Measurements from ENCODE around the gene RBM39.

RBM39 gene

GRCh38 chr20:35739294-35740163, 2.5 kb downstream of the RBM39 start:
- TF ChIP-seq PKNOX1 (IDR thresholded peaks at IDR 0.05) (no peak), FOXA1 (IDR thresholded peaks at IDR 0.05) (no peak), BHLHE40 (IDR thresholded peaks at IDR 0.05; ENCODE audit: borderline replicate concordance) (no peak), FOXK2 (IDR thresholded peaks at IDR 0.05) (no peak), LEF1 (IDR thresholded peaks at IDR 0.05; ENCODE audit: borderline replicate concordance) (no peak), ELF4 (IDR thresholded peaks at IDR 0.05) (no peak), SUZ12 (IDR thresholded peaks at IDR 0.05) (no peak), TARDBP (IDR thresholded peaks at IDR 0.05) (no peak), L3MBTL2 (conservative IDR thresholded peaks at IDR 0.05) (no peak), CTBP1 (IDR thresholded peaks at IDR 0.05; ENCODE audit: borderline replicate concordance) (no peak), ZNF384 (IDR thresholded peaks at IDR 0.05) (no peak), NFRKB (IDR thresholded peaks at IDR 0.05) (no peak), FOXM1 (IDR thresholded peaks at IDR 0.05; ENCODE audit: borderline replicate concordance) (no peak), HDGF (IDR thresholded peaks at IDR 0.05; ENCODE audit: borderline replicate concordance) (no peak), ARNT (IDR thresholded peaks at IDR 0.05) (no peak), SP1 (IDR thresholded peaks at IDR 0.05) (no peak)
- no peak for DNase-seq (ENCODE audit: extremely low spot score)
- ChIA-PET CTCF (interaction anchor here (1.0 kb wide), 1 partner anchor 39 kb away, joined by 3 read pairs; no protein-coding TSS in a partner anchor), POLR2A (interaction anchor here (0.6 kb wide), 1 partner anchor 32 kb away, joined by 3 read pairs; the partner anchor contains the start of gene PHF20)

- CTCF ChIA-PET: no interaction called here
- TF ChIP-seq L3MBTL2 (conservative IDR thresholded peaks at IDR 0.05) (no peak), SP1 (IDR thresholded peaks at IDR 0.05) (no peak), FOXK2 (IDR thresholded peaks at IDR 0.05) (no peak), CTBP1 (IDR thresholded peaks at IDR 0.05; ENCODE audit: borderline replicate concordance) (no peak), ARNT (IDR thresholded peaks at IDR 0.05) (no peak), TARDBP (IDR thresholded peaks at IDR 0.05) (no peak), PKNOX1 (IDR thresholded peaks at IDR 0.05) (no peak), ZNF384 (IDR thresholded peaks at IDR 0.05) (no peak), ELF4 (IDR thresholded peaks at IDR 0.05) (no peak), HDGF (IDR thresholded peaks at IDR 0.05; ENCODE audit: borderline replicate concordance) (no peak), NFRKB (IDR thresholded peaks at IDR 0.05) (no peak)
- POLR2A ChIA-PET: no interaction called here
- no peak for DNase-seq (ENCODE audit: extremely low spot score)
Observed at GRCh38 chr20:35738410-35739179, 3.5 kb downstream of the RBM39 start.

- CTCF ChIA-PET: interaction anchor here (0.7 kb wide), 1 partner anchor 269 kb away, joined by 3 read pairs; no protein-coding TSS in a partner anchor
- DNase-seq (ENCODE audit: extremely low spot score): no peak
- no peak for TF ChIP-seq L3MBTL2 (conservative IDR thresholded peaks at IDR 0.05)
- no peak for TF ChIP-seq ARNT (IDR thresholded peaks at IDR 0.05)
- TF ChIP-seq ZNF384 (IDR thresholded peaks at IDR 0.05): 0 out of 2 replicates have a peak, but pooled peaks have one; percentile 24
- POLR2A ChIA-PET: no interaction called here
Observed at GRCh38 chr20:35737865-35738333, 4.2 kb downstream of the RBM39 start.

- TF ChIP-seq CTBP1 (IDR thresholded peaks at IDR 0.05; ENCODE audit: borderline replicate concordance) (no peak), FOXK2 (IDR thresholded peaks at IDR 0.05) (no peak), BHLHE40 (IDR thresholded peaks at IDR 0.05; ENCODE audit: borderline replicate concordance) (no peak)
- no peak for DNase-seq (ENCODE audit: extremely low spot score)
- ChIA-PET CTCF (no interaction called here), POLR2A (interaction anchor here (0.7 kb wide), 1 partner anchor 146 kb away, joined by 3 read pairs; no protein-coding TSS in a partner anchor)
Observed at GRCh38 chr20:35735826-35736470, 6.1 kb downstream of the RBM39 start.

- TF ChIP-seq FOXM1 (IDR thresholded peaks at IDR 0.05; ENCODE audit: borderline replicate concordance): no peak
- TF ChIP-seq TARDBP (IDR thresholded peaks at IDR 0.05): no peak
- TF ChIP-seq ELF4 (IDR thresholded peaks at IDR 0.05): no peak
- no peak for TF ChIP-seq PKNOX1 (IDR thresholded peaks at IDR 0.05)
- TF ChIP-seq HDGF (IDR thresholded peaks at IDR 0.05; ENCODE audit: borderline replicate concordance): no peak
- TF ChIP-seq LEF1 (IDR thresholded peaks at IDR 0.05; ENCODE audit: borderline replicate concordance): no peak
- no peak for TF ChIP-seq SUZ12 (IDR thresholded peaks at IDR 0.05)
- TF ChIP-seq ARNT (IDR thresholded peaks at IDR 0.05): no peak
- TF ChIP-seq L3MBTL2 (conservative IDR thresholded peaks at IDR 0.05): no peak
- no peak for TF ChIP-seq SP1 (IDR thresholded peaks at IDR 0.05)
- TF ChIP-seq BHLHE40 (IDR thresholded peaks at IDR 0.05; ENCODE audit: borderline replicate concordance): no peak
- no peak for TF ChIP-seq FOXA1 (IDR thresholded peaks at IDR 0.05)
- TF ChIP-seq NFRKB (IDR thresholded peaks at IDR 0.05): no peak
- TF ChIP-seq FOXK2 (IDR thresholded peaks at IDR 0.05): no peak
- no peak for TF ChIP-seq CTBP1 (IDR thresholded peaks at IDR 0.05; ENCODE audit: borderline replicate concordance)
- TF ChIP-seq ZNF384 (IDR thresholded peaks at IDR 0.05): no peak
- POLR2A ChIA-PET: interaction anchor here (1.4 kb wide), 1 partner anchor 11 kb away, joined by 3 read pairs; no protein-coding TSS in a partner anchor
- CTCF ChIA-PET: no interaction called here
Observed at GRCh38 chr20:35734777-35735649, 7.0 kb downstream of the RBM39 start.

More at GRCh38 chr20:35734777-35735649, 7.0 kb downstream of the RBM39 start:
- DNase-seq (ENCODE audit: extremely low spot score): no peak
